K562 (cell line): ENCODE results near the gene RESP18. TPM values are rescaled to one million over a fixed set of nuclear protein-coding genes. Genes with fewer than 3 reads are reported as not detected.

Experiments
- CBX1 ChIP-seq: sonication (generic); IDR thresholded peaks from 2 replicates; pipeline ENCODE4 v1.6.1; 2016; ENCODE audit warnings: antibody characterized with exemption, low read depth, mild to moderate bottlenecking
- CCAR2 ChIP-seq: fragments of 200-400 bp; formaldehyde crosslinking; IDR thresholded peaks from 2 replicates; pipeline ENCODE4 v1.6.1; 2017; ENCODE audit warnings: mild to moderate bottlenecking, low read depth, low read length
- CHD1 ChIP-seq: fragments of 200-600 bp; sonication (generic); IDR thresholded peaks from one replicate; pipeline ENCODE4 v1.6.1; 2012; ENCODE audit warnings: mild to moderate bottlenecking, moderate library complexity, low read length, inconsistent platforms
- DNMT1 ChIP-seq: fragments of 450-650 bp; IDR thresholded peaks from 2 replicates; pipeline ENCODE4 v1.6.1; 2016; ENCODE audit warnings: antibody characterized with exemption, mild to moderate bottlenecking
- FOSL1 ChIP-seq: fragments of 200-800 bp; sonication (Bioruptor generic); conservative IDR thresholded peaks from 2 replicates; pipeline ENCODE4 v1.6.1; 2016; ENCODE audit warnings: missing genetic modification characterization, missing compliant biosample characterization
- FUS ChIP-seq: fragments of 200-400 bp; formaldehyde crosslinking; optimal IDR thresholded peaks from 2 replicates; pipeline ENCODE3; 2017; ENCODE audit warnings: low read depth, low read length
- HIVEP1 ChIP-seq: fragments of 250-450 bp; sonication (Bioruptor Pico); IDR thresholded peaks from 2 replicates; pipeline ENCODE4 v1.4.0; 2020; ENCODE audit warnings: mild to moderate bottlenecking
- IFI16 ChIP-seq: fragments of 250-450 bp; sonication (Bioruptor Pico); IDR thresholded peaks from 2 replicates; pipeline ENCODE4 v2.1.2; 2022; ENCODE audit warnings: mild to moderate bottlenecking, inconsistent platforms
- KLF16 ChIP-seq: IDR thresholded peaks from 2 replicates; pipeline ENCODE4 v1.6.1; 2016; ENCODE audit warnings: antibody characterized with exemption
- L3MBTL2 ChIP-seq: fragments of 450-650 bp; IDR thresholded peaks from 2 replicates; pipeline ENCODE4 v1.6.1; 2016; ENCODE audit warnings: mild to moderate bottlenecking, moderate library complexity
- MEF2A ChIP-seq: IDR thresholded peaks from 2 replicates; pipeline ENCODE4 v1.6.1; 2011; ENCODE audit warnings: low read depth, mild to moderate bottlenecking, low read length, moderate library complexity; ENCODE audit not compliant: control insufficient read depth
- MYC ChIP-seq, 2 experiments: fragments of 250-450 bp in 1 of 2; sonication (Bioruptor Pico) in 1 of 2; IDR thresholded peaks; 2 replicates each; pipeline versions ENCODE4 v1.5.1 to v1.6.1; 2012 to 2021; ENCODE audit warnings: low read depth in 2 of 2, borderline replicate concordance in 1 of 2, improper control_type of control experiment in 1 of 2, low read length in 1 of 2, mild to moderate bottlenecking in 1 of 2, moderate library complexity in 1 of 2
- PHF21A ChIP-seq: fragments of 450-650 bp; IDR thresholded peaks from 2 replicates; pipeline ENCODE4 v1.6.1; 2017; ENCODE audit warnings: low read depth, borderline replicate concordance
- SMARCC2 ChIP-seq: fragments of 450-650 bp; IDR thresholded peaks from 2 replicates; pipeline ENCODE4 v1.6.1; 2017; ENCODE audit warnings: antibody characterized with exemption, moderate library complexity, mild to moderate bottlenecking, low read depth
- STAT5B ChIP-seq: fragments of 250-450 bp; sonication (Bioruptor Pico); IDR thresholded peaks from 2 replicates; pipeline ENCODE4 v1.8.0; 2021; ENCODE audit warnings: mild to moderate bottlenecking, inconsistent platforms
- TGIF2 ChIP-seq: sonication (generic); formaldehyde crosslinking; IDR thresholded peaks from 2 replicates; pipeline ENCODE4 v1.8.1; 2022; ENCODE audit warnings: mild to moderate bottlenecking, missing genetic modification reagents, moderate library complexity
- TSC22D4 ChIP-seq: fragments of 450-650 bp; IDR thresholded peaks from 2 replicates; pipeline ENCODE4 v1.6.1; 2016; ENCODE audit warnings: missing genetic modification characterization, missing biosample characterization, control low read depth
- ZBED1 ChIP-seq: IDR thresholded peaks from 2 replicates; pipeline ENCODE4 v1.6.1; 2014
- ZBTB7A ChIP-seq: IDR thresholded peaks from 2 replicates; pipeline ENCODE4 v1.6.1; 2011; ENCODE audit warnings: low read depth, mild to moderate bottlenecking, low read length, moderate library complexity, borderline replicate concordance; ENCODE audit not compliant: control insufficient read depth
- ZFPM2 ChIP-seq: fragments of 250-450 bp; sonication (Bioruptor Pico); IDR thresholded peaks from 2 replicates; pipeline ENCODE4 v1.5.1; 2022; ENCODE audit warnings: mild to moderate bottlenecking
- ZNF253 ChIP-seq: fragments of 250-450 bp; sonication (Bioruptor Pico); conservative IDR thresholded peaks from 2 replicates; pipeline ENCODE4 v1.6.1; 2021; ENCODE audit warnings: mild to moderate bottlenecking
- ZNF561 ChIP-seq: fragments of 450-650 bp; formaldehyde crosslinking; conservative IDR thresholded peaks from 2 replicates; pipeline ENCODE4 v1.4.0; 2020; ENCODE audit warnings: mild to moderate bottlenecking, moderate library complexity
- ZNF717 ChIP-seq: fragments of 250-450 bp; sonication (Bioruptor Pico); IDR thresholded peaks from 2 replicates; pipeline ENCODE4 v1.5.0; 2021
- polyA plus RNA-seq, 8 experiments: library from polyadenylated mRNA; depleted of rRNA in 4 of 8; stranded (reverse) in 5 of 8; unstranded in 3 of 8; fragments of >200 nt; fragmentation: Nextera tagmentation in 2 of 8; fragmentation: Illumina TruSeq in 1 of 8; extraction: Ambion mirVana in 2 of 8; extraction: Trizol in 1 of 8; gene quantifications; 2 replicates each; pipeline versions ENCODE4 v1.2.1 to v1.2.3, GENCODE V29; 2011 to 2014; ENCODE audit warnings: inconsistent platforms in 1 of 8, missing spikeins in 1 of 8
- total RNA-seq, 7 experiments: library from RNA; depleted of rRNA in 6 of 7; stranded (reverse); fragments of >200 nt in 6 of 7; fragmentation: Illumina TruSeq in 2 of 7; extraction: Trizol in 2 of 7; gene quantifications; 2 replicates each; pipeline versions ENCODE4 v1.2.1 to v1.2.3, GENCODE V29; 2011 to 2021; ENCODE audit warnings: low replicate concordance in 1 of 7
- TF ChIP-seq, protein P1 (sequence below): fragments of 450-650 bp; formaldehyde crosslinking; conservative IDR thresholded peaks from 2 replicates; pipeline ENCODE4 v1.4.0; 2022; ENCODE audit warnings: mild to moderate bottlenecking, missing genetic modification characterization
- TF ChIP-seq, protein P2 (sequence below): fragments of 250-450 bp; sonication (Bioruptor Pico); IDR thresholded peaks from 2 replicates; pipeline ENCODE4 v1.4.0; 2020
- TF ChIP-seq, protein P3 (sequence below): sonication (generic); formaldehyde crosslinking; IDR thresholded peaks from 2 replicates; pipeline ENCODE4 v1.9.0; 2022; ENCODE audit warnings: mild to moderate bottlenecking, missing genetic modification reagents

The RESP18 gene
- total and polyA plus RNA-seq, 9 of the 15 experiments (the other 6 are each of a cell fraction or from before 2014, with no cell fraction given) = not detected

DNA sequence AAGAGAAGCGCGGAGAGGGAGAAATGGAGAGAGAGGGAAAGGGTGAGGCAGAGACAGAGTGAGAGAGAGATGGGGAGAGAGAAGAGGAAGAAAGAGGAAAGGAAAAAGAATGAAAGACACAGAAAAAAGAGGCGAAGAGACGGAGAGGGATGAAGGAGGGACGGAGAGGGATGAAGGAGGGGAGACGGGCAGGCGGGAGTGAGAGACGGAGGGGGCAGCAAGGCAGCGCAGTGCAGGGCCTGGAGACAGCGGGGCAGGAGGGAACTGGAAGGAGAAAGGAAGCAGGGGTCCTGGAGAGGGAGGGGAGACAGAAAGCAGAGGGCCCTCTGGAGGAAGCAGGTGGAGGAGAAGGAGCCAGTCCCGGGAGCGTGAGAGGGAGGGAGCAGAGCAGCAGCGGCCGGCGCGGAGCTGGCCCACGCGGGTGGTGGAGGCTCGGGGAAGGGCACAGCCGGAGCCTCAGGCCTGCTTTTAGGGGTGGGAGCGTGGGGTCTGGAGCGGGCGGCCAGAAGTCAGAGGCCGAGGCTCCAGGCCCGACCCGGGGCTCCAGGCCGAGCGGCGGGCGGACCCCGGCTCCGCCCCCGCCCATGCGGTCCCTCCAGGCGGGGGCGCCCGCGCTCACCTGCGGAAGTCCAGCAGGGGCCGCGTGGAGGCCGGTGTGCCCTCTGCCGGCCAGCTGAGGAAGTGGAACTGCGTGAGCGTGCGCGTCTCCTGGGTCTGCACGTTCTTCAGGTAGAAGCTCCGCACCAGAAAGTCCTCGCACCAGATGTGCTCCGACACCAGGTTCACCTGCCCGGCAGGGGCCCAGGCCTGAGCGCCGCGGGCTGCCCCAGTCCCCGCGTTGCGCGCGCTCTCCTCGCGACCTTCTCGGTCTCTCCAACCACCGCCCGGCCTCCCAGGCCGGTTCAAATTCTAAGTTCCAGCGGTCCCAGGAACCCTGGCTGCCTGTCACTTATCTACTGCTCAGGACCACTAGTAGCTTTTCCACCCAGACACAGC lies 37.9 kb downstream of the RESP18 start (continued):
- TF ChIP-seq TSC22D4 (tag) (no peak), MYC (IDR thresholded peaks at IDR 0.05; ENCODE audit: low read depth, low read length) (peak; percentile 97), MYC (CRISPR knock-in tag; IDR thresholded peaks at IDR 0.05; ENCODE audit: borderline replicate concordance, low read depth) (peak; percentile 50; the same call in 1 of the 2 replicates), ZNF253 (CRISPR knock-in tag) (no peak), ZNF561 (CRISPR knock-in tag) (no peak), ZFPM2 (CRISPR knock-in tag) (no peak), HIVEP1 (CRISPR knock-in tag) (no peak), ZBTB7A (peak; percentile 93; the same call in 1 of the 2 replicates), FOSL1 (tag) (0 out of 2 replicates have a peak, but pooled peaks have one; percentile 27), DNMT1 (no peak), ZBED1 (no peak), KLF16 (peak; percentile 62; the same call in 1 of the 2 replicates), ZNF717 (no peak), IFI16 (no peak), CBX1 (no peak), MEF2A (no peak), CCAR2 (no peak), PHF21A (no peak), L3MBTL2 (peak; percentile 88), FUS (peak; percentile 63), STAT5B (CRISPR knock-in tag) (no peak), TGIF2 (no peak), CHD1 (no peak), SMARCC2 (no peak)
- TF ChIP-seq, protein P1, sequence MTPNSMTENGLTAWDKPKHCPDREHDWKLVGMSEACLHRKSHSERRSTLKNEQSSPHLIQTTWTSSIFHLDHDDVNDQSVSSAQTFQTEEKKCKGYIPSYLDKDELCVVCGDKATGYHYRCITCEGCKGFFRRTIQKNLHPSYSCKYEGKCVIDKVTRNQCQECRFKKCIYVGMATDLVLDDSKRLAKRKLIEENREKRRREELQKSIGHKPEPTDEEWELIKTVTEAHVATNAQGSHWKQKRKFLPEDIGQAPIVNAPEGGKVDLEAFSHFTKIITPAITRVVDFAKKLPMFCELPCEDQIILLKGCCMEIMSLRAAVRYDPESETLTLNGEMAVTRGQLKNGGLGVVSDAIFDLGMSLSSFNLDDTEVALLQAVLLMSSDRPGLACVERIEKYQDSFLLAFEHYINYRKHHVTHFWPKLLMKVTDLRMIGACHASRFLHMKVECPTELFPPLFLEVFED (CRISPR knock-in tag) = 0 out of 2 replicates have a peak, but pooled peaks have one; percentile 8
- TF ChIP-seq, protein P2, sequence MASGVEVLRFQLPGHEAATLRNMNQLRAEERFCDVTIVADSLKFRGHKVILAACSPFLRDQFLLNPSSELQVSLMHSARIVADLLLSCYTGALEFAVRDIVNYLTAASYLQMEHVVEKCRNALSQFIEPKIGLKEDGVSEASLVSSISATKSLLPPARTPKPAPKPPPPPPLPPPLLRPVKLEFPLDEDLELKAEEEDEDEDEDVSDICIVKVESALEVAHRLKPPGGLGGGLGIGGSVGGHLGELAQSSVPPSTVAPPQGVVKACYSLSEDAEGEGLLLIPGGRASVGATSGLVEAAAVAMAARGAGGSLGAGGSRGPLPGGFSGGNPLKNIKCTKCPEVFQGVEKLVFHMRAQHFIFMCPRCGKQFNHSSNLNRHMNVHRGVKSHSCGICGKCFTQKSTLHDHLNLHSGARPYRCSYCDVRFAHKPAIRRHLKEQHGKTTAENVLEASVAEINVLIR (CRISPR knock-in tag) = no peak
- TF ChIP-seq, protein P3, sequence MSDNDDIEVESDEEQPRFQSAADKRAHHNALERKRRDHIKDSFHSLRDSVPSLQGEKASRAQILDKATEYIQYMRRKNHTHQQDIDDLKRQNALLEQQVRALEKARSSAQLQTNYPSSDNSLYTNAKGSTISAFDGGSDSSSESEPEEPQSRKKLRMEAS (CRISPR knock-in tag) = peak; percentile 97
